HG03097 (cell line): Measurements from ENCODE around the gene MAP1S.
A peak's percentile ranks its signal among the peaks of the same experiment; 100 is the strongest.

Source experiments
- ATAC-seq: cut with Tn5 transposase; IDR thresholded peaks from one replicate; pipeline ENCODE4 v1.9.1; 2021; ENCODE audit not compliant: unreplicated experiment, low FRiP score

MAP1S gene

GRCh38 chr19:17718947-17719711 is at the start of gene MAP1S:
Gene MAP1S, plus strand, starts transcription at chr19:17719480. Its CDS starts 23 bp downstream, at chr19:17719503.
- ATAC-seq = peak; percentile 58

GRCh38 chr19:17671906-17672305 is 47.4 kb upstream of the MAP1S start:
- ATAC-seq = no peak

GRCh38 chr19:17673937-17674799 is 45.1 kb upstream of the MAP1S start:
- ATAC-seq = no peak

- ATAC-seq = no peak
Observed at GRCh38 chr19:17676295-17676694, 43.0 kb upstream of the MAP1S start.

- no peak for ATAC-seq
Observed at GRCh38 chr19:17677002-17677401, 42.3 kb upstream of the MAP1S start.

- ATAC-seq = no peak
Observed at GRCh38 chr19:17678836-17679235, 40.4 kb upstream of the MAP1S start.

- ATAC-seq = no peak
Observed at GRCh38 chr19:17679526-17680229, 39.6 kb upstream of the MAP1S start.

GRCh38 chr19:17680230-17680722 is 39.0 kb upstream of the MAP1S start:
- ATAC-seq = no peak

GRCh38 chr19:17681505-17682125 is 37.7 kb upstream of the MAP1S start:
- no peak for ATAC-seq

- ATAC-seq = no peak
Observed at GRCh38 chr19:17682273-17682672, 37.0 kb upstream of the MAP1S start.

GRCh38 chr19:17683078-17683477 is 36.2 kb upstream of the MAP1S start:
- ATAC-seq = no peak

GRCh38 chr19:17684256-17684655 is 35.0 kb upstream of the MAP1S start:
- ATAC-seq = no peak

- no peak for ATAC-seq
Observed at GRCh38 chr19:17685451-17686022, 33.7 kb upstream of the MAP1S start.

GRCh38 chr19:17686023-17686521 is 33.2 kb upstream of the MAP1S start:
- ATAC-seq = no peak

GRCh38 chr19:17686592-17687024 is 32.7 kb upstream of the MAP1S start:
- ATAC-seq = no peak

GRCh38 chr19:17687141-17687856 is 32.0 kb upstream of the MAP1S start:
- no peak for ATAC-seq

GRCh38 chr19:17687857-17688784 is 31.2 kb upstream of the MAP1S start, which contains the start of gene UNC13A:
Gene UNC13A, minus strand, starts transcription at chr19:17688354. Its CDS starts 155 bp downstream, at chr19:17688199.
- no peak for ATAC-seq
